ENCODE measurements around the gene RNF224. TPM values are rescaled to one million over a fixed set of nuclear protein-coding genes. Genes with fewer than 3 reads are reported as not detected.
A peak's percentile ranks its signal among the peaks of the same experiment; 100 is the strongest.

Gene RNF224
- total RNA-seq, 1 donor from 2014 or later: 0.39 TPM

DNA sequence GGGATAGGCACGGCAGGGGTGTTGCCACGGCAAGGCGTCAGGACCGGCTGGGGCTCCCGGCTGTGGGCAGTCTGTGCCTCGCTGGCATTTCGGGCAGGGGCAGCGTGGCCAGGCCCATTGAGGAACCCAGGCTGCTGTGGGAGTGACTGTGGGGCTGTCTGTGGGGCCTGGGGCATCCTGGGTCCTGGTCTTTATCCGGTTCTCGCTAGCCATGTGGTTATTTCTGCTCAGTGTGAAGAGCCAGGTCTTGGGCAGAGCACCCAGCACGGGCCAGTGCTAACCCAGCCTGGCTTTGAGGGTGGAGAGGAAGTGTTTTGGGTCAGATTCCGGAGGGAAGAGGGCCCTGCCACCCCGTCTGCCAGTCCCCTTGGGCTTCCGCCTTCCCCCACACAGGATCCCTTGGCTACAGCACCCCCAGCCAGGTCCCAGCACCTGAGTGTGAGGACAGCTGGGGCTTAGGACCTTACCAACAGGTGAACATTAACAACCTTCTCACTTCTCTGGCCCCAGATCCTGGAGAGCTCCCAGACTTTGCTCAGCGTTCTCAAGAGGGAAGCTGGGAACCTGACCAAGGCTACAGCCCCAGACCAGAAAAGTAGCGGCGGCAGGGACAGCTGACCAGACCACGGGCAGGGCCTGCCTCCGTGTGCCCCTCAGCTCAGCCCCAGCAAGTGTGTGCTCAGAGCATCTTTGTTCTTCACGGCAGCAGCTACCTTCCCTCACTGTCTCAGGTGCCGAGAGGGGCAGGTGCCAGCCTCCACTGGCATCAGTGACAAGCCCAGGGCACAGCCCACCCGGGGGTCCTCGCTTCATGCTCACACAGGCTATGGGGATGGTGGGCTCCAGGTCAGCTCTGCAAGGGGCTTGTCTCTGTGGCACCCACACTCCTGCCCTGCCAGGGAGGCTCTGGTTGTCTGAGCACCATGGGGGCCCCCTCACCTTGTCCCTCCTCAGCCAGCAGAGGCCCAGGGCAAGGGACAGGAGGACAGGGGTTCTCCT is 37.7 kb upstream of the RNF224 start:
- Mint-ChIP-seq H3K4me1 (ENCODE audit: low read depth, unreplicated experiment) (peaks cover 4% of the 10 kb centered on the region), H3K36me3 (ENCODE audit: unreplicated experiment) (no peaks in the 10 kb centered on the region), H3K27me3 (ENCODE audit: unreplicated experiment) (peaks cover 2% of the 10 kb centered on the region), H3K9me3 (ENCODE audit: unreplicated experiment) (peaks cover 10% of the 10 kb centered on the region), H3K27ac (ENCODE audit: unreplicated experiment) (peak overlapping the region; percentile 85), H3K4me3 (ENCODE audit: unreplicated experiment) (peak overlapping the region; percentile 96)
- TF ChIP-seq, protein P1, sequence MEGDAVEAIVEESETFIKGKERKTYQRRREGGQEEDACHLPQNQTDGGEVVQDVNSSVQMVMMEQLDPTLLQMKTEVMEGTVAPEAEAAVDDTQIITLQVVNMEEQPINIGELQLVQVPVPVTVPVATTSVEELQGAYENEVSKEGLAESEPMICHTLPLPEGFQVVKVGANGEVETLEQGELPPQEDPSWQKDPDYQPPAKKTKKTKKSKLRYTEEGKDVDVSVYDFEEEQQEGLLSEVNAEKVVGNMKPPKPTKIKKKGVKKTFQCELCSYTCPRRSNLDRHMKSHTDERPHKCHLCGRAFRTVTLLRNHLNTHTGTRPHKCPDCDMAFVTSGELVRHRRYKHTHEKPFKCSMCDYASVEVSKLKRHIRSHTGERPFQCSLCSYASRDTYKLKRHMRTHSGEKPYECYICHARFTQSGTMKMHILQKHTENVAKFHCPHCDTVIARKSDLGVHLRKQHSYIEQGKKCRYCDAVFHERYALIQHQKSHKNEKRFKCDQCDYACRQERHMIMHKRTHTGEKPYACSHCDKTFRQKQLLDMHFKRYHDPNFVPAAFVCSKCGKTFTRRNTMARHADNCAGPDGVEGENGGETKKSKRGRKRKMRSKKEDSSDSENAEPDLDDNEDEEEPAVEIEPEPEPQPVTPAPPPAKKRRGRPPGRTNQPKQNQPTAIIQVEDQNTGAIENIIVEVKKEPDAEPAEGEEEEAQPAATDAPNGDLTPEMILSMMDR (IDR thresholded peaks at IDR 0.05; ENCODE audit: partially characterized antibody, unreplicated experiment): no peak
- DNase-seq: no peak

DNA sequence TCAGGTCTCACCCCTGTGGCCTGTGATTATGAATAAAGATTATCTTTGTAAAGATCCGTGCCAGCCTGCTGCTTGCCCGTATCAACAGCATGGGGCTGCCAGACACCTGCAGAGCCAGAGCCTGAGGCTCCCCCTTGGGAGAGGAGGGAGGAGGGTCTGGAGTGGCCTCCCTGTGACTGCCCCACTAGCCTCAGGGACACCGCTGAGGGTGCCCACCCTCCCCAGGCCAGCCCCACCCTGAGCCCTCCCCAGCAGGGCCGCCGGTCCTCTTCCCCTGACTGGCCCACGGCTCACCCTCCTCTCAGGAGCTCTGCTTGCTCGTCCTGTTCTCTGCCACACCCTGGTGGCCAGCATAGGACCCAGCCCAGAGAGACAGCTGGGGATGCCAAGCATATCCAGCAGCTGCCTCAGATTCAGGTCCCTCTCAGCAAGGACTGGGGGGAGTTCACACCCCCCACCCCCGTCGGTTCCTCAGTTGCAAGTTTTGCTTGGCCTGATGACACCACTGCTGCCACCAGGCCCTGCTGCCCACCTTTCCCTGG is 36.9 kb upstream of the RNF224 start:
- DNase-seq: no peak
- Mint-ChIP-seq H3K36me3 (ENCODE audit: unreplicated experiment) (no peaks in the 10 kb centered on the region), H3K9me3 (ENCODE audit: unreplicated experiment) (peaks cover 10% of the 10 kb centered on the region), H3K27me3 (ENCODE audit: unreplicated experiment) (peaks cover 2% of the 10 kb centered on the region), H3K4me1 (ENCODE audit: low read depth, unreplicated experiment) (peaks cover 4% of the 10 kb centered on the region), H3K27ac (ENCODE audit: unreplicated experiment) (no peak overlapping the region), H3K4me3 (ENCODE audit: unreplicated experiment) (peak overlapping the region; percentile 59)
- TF ChIP-seq, protein P1 (IDR thresholded peaks at IDR 0.05; ENCODE audit: partially characterized antibody, unreplicated experiment): no peak

- TF ChIP-seq, protein P1 (IDR thresholded peaks at IDR 0.05; ENCODE audit: partially characterized antibody, unreplicated experiment): no peak
- H3K27ac Mint-ChIP-seq (ENCODE audit: unreplicated experiment): no peak overlapping the region
- DNase-seq: no peak
- H3K27me3 Mint-ChIP-seq (ENCODE audit: unreplicated experiment): peaks cover 2% of the 10 kb centered on the region
- no peaks in the 10 kb centered on the region for H3K36me3 Mint-ChIP-seq (ENCODE audit: unreplicated experiment)
- H3K4me1 Mint-ChIP-seq (ENCODE audit: low read depth, unreplicated experiment): peaks cover 4% of the 10 kb centered on the region
- peaks cover 10% of the 10 kb centered on the region for H3K9me3 Mint-ChIP-seq (ENCODE audit: unreplicated experiment)
- no peak overlapping the region for H3K4me3 Mint-ChIP-seq (ENCODE audit: unreplicated experiment)
Observed at GRCh38 chr9:137191245-137191644, 36.1 kb upstream of the RNF224 start.

GRCh38 chr9:137191691-137192447 is 35.4 kb upstream of the RNF224 start:
- Mint-ChIP-seq H3K4me3 (ENCODE audit: unreplicated experiment) (no peak overlapping the region), H3K27me3 (ENCODE audit: unreplicated experiment) (peaks cover 2% of the 10 kb centered on the region), H3K4me1 (ENCODE audit: low read depth, unreplicated experiment) (peaks cover 4% of the 10 kb centered on the region), H3K27ac (ENCODE audit: unreplicated experiment) (no peak overlapping the region), H3K36me3 (ENCODE audit: unreplicated experiment) (no peaks in the 10 kb centered on the region), H3K9me3 (ENCODE audit: unreplicated experiment) (peaks cover 10% of the 10 kb centered on the region)
- DNase-seq: no peak
- TF ChIP-seq, protein P1 (IDR thresholded peaks at IDR 0.05; ENCODE audit: partially characterized antibody, unreplicated experiment): no peak
